Activated gamma-delta T cell (primary cell): Measurements from ENCODE around the gene PKNOX2.

Experiments
- DNase-seq: peaks from one replicate; lab custom pipeline; 2025; lab: John Stamatoyannopoulos, UW

The PKNOX2 gene

DNA sequence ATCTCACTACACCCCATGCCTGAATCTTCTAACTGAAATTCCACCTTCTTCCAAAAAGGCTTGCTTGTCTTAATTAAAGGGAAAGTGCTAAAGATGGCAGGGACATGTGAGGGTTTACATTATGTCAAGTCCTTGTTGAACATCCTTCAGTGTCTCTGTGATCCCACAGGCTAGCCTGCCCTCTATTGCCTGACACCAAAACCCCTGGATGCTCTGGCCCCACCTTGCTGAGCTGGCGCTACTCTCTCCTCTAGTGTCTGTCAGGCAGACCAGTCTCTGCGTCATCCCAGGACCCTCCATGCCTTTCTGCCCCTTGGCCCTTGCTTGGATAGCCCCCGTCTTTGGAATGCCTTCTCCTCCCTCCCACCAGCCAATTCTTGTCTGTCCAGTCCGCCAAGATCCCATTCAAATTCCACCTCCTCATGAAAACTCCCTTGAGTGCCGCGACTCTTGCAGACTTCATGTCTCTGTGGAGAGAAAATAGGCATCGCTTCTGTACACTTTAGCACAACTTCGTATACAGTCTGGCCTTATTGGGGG lies 69.3 kb downstream of the PKNOX2 start:
- DNase-seq = no peak

DNA sequence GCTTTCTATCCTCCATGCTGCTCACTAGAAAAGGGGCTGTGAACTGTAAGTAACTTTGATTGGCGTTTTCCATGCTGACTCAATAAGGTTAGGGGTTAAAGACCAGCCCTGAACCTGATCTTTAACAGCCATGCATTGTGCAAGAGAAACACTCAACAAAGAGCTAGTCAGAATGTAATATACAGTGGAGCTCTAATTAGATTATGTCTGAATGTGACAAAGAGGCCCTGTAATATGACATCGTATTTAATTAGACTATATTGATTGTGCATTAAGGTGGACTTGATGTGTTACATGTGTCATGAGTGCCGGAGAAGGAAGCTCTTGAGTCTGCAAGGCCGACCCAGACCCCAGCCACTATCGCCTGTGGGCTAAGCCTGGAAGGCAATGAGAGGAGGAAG lies 70.5 kb downstream of the PKNOX2 start:
- no peak for DNase-seq

DNA sequence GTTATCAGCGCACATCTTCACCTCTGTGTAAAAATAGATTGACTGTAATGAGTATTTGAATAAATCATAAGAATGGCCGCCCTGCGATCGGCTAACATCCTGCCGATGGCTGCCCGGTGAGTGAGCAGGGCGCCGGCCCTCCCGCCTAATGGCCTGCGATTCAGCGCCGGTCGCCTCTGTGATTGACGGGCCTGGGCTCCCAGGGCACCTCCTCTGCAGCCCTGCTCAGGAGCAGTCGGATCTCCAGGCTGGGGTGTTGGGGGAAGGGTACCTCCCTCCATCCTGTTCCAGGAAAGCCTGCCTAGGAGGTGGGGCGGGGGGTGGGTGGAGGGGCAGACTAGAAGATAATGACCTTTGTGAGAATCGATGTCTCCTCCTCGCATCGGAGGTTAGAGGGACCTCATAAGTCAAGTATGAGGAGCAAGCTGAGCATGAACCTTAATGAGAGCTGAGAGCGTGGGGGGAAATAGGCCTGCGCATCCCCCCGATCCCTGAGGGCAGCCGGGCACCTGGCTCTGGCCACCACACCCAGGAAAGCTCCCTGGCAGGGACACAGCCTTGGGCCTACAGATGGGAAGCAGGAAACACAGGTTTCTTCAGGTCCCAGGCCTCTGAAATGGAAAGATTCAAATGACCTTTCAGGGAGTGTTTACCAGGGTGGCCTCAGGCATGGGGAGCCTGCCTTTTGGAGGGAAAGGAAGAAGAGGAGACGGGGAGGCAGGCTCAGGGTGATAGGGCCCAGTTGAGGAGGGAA lies 71.7 kb downstream of the PKNOX2 start:
- no peak for DNase-seq

- no peak for DNase-seq
These were observed 75.3 kb downstream of the PKNOX2 start for GRCh38 chr11:125239585-125240560.

DNA sequence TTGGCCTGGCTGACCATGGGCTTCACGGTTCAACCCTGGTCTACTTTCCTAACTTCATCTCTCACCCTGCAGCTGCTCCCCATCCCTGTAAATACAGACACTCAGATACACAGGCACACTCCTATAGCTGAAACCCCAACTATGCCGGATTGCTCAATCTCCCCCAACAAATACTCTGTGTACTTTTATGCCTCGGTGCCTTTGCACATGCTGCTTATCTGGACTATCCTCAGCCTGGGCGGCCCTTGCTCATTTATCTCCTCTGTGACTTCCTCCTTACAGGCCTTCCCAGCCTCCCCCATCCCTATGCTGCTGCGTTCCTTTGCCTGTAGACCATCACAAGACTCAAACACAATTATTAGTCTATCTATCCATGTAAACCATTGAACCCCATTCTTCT lies 76.6 kb downstream of the PKNOX2 start:
- no peak for DNase-seq

DNA sequence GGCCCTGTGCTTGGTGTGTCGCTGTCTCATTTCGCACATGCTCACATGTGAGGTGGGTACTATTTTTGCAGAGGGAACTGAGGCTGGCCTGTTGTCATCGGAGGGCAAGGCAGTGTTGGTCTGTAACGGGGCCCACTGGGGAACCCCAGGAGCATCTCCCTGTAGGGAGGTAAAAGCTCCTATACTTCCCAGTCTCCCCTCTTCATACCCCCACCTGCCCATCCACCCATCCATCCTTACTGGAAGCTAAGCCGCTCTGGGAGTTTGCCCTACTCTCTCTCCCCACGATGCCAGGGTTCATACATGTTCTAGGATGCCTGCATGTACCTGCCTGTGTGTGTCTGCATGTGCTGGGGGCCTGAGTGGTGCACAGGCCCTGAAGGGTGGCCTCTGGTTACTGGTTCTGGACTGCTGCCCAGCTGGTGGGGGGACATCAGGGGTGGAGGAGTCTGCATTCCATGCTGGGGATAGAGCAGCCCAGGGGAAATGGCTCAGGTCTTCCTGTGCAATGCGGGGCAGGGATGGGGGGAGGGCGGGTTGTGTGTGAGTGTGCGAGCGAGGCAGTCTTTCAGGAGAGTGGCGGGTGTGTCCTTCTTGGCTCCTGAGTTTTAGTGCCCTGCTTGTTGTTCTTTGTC lies 77.7 kb downstream of the PKNOX2 start:
- DNase-seq = no peak

- DNase-seq = no peak
These were observed 79.6 kb downstream of the PKNOX2 start for GRCh38 chr11:125244166-125244565.

DNA sequence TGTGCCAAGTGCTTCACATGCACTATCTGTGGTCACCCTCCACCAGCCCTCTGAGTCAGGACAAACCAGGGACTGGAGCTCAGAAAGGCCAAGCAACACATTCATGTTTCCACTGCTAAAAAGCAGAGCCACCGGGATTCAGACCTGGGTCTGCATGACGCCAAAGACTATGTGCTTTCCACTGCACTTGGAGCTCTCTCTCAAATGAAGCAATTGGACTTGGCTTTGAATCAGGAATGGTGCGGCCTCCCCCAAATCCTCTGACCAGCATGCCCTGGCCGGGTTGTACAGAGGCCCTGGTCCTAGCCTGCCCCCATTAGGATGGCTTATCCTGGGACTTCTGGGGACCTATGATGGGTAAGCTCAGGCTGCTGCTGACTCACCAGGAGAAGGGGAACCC lies 80.7 kb downstream of the PKNOX2 start:
- no peak for DNase-seq

- DNase-seq = no peak
These were observed 82.9 kb downstream of the PKNOX2 start for GRCh38 chr11:125247431-125247830.

- no peak for DNase-seq
These were observed 86.0 kb downstream of the PKNOX2 start for GRCh38 chr11:125250318-125251213.

DNA sequence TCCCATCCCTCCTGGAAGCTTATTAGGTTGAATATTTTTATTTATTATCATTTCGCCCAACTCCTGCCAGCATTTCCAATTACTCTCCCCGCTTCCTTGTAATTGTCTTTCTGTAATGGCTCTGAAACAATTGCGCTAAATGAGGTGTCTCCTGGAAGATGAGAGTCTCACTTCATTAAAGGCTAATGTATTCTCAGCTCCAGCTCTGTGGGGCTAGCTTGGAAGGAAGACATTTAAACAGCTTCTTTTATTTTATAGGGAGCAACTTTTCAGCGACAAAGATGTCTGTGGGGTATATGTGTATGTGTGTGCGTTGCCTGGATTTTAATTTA lies 86.6 kb downstream of the PKNOX2 start:
- no peak for DNase-seq

DNA sequence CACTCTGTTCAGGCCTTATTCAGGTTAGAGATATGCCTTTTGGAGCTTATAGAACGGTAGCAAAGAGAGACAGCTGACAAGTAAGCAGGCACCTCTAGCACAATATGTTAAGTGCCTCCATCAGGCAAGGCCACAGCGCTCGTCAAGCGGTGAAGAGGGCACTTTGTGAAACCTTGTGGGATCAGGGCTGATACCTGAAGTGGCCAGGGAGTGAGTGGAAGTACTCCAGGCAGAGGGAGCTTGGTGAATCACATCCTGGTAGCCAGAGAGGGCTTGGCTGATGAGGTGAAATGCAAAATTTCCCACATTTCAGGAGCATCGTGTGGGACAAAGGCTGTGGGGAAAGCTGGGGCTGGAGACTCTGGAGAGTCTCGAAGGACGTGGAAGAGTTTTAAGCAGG lies 87.4 kb downstream of the PKNOX2 start:
- DNase-seq = no peak

DNA sequence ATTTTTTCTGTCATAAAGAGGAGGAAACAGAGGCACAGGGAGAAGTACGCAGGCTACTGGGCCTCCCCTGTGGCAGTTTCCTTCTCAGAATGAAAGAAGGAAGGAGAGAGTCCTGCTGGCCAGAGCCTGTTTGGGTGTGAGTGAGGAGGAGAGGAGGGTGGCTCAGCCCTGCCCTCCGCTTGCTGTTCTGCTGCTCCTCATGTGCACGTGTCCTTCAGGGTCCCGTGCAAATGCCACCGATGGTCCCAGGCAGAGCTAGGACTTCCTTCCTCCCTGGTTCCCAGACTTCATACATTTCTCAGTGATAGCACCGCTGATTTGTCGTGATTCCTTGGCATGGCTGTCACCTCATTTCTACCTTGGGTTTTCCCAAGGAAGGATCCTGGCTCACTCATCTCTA lies 88.7 kb downstream of the PKNOX2 start:
- DNase-seq = no peak

- no peak for DNase-seq
These were observed 89.4 kb downstream of the PKNOX2 start for GRCh38 chr11:125253795-125254525.

DNA sequence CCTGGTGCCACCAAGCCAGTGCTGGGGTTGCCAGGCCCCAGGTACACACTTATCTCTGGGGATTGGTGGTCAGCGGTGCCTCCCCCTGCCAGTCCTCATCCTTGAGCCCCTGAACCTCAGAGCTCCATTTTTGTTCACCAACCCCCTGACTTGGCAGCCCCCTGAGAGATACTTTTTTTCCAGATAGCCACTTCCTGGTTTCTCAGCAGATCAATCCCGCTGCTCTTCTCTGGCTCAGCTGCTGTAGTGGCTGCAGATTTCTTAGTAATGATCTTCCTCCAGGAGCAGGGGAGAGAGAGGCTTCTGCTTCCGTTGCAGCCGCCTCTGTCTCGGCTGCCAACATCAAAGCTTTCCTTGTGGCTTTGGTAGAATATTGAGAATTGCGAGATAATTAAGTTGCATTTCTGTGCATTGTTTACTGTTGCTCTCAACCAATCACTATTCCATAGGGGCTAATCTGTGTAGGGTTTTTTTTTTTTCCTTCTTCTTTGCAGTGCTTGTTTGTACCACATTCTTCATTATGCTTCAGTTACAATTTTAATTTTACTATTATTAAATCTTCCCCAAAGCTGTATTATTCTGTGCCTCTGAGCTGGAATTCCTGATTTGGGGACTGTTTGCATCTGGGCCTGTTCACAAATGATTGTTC lies 92.1 kb downstream of the PKNOX2 start:
- DNase-seq = no peak

- no peak for DNase-seq
These were observed 92.6 kb downstream of the PKNOX2 start for GRCh38 chr11:125257190-125257579.

DNA sequence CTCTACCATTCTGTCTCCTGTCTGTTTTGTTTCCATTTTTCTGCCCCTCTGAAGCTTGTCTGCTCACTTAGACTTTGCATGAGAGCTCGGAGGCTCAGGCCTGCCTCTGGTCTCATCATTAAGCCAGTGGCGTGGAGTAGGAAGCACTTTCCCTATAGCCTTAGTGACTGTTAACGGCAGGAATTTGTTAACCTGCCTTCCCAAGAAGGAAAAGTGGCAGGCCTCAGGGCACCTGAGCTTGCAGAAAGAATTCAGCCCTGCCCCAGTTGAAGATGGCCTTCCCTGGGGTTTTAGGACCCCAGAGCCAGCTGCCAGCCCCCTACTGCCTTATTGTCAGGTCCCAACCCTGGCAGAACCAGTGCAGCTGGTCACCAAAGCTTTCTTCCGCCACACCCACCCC lies 93.2 kb downstream of the PKNOX2 start:
- DNase-seq = no peak

DNA sequence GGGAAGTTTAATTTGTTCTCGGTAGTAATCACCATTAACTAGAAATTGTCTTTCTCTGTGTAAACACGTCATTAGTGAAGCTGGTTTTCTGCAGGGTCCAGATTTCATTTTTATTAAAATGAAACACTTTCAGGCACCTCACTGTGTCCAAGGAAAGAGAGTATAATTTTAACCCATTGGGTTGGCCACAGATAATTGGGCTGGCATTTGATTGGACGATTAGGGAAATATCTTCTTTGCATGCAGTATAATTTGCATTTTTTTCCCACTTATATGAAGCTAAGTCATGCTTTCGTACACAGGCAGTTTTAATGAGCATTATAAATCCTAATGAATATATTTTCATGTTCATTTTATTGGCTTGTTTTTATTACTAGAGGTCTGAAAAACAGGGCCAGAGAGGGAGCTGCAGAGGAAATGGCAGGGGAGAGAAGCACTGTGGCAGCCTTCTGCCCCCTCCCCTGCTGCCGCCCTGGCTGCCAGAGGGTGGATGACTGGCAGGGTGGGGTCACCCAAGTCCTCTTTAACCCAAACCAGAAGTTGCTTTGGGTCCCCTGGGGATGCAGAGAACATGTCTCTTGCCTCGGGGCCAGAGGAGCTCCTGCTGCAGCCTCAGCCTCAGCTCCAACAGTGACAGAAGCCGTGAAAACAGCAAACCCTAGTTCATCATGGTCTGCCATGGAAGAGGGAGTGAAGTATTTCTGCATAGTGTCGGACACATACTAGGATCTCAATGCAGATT lies 93.9 kb downstream of the PKNOX2 start:
- no peak for DNase-seq

GRCh38 chr11:125261588-125261987 lies 97.0 kb downstream of the PKNOX2 start:
- DNase-seq = no peak
